ENCODE results near the gene PBRM1.

Gene PBRM1

DNA sequence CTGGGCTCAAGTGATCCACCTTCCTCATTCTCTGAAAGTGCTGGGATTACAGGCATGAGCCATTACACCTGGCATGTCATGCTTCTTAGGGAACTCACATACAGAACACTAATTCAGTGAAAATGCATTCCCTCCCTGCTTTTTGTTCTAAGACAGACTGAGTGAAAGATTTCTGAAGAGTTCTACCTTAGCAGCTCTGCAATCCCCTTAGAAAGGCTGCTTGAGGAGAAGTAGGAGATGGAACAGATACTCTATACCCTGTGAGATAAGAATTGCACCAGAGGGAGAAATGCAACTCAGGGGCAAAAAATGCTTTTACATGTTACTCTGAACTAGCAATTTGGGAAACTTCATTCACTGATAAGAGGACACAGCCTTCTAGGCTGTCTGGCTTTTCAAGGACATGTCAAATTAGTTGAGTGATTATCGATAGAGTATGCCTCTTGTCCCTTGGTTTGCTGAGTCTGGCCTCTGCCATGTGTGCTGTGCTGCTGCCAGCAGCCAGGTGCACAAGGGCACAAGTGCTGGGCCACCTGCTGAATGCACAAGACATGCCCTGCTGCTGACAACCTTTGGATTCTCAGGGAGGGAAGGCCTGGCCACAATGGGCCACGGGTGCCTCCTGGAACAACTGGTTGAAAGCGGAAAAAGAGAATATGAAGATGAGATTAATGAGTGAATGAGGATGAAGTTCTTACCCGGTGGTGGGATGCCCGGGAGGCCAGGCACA lies 131.5 kb downstream of the PBRM1 start:
- Mint-ChIP-seq H3K4me3 (no peak overlapping the region), H3K4me1 (ENCODE audit: low read depth) (no peaks in the 10 kb centered on the region), H3K9me3 (no peaks in the 10 kb centered on the region), H3K27me3 (ENCODE audit: low read depth) (no peaks in the 10 kb centered on the region), H3K27ac (no peak overlapping the region), H3K36me3 (ENCODE audit: low read depth) (peaks cover 26% of the 10 kb centered on the region)

DNA sequence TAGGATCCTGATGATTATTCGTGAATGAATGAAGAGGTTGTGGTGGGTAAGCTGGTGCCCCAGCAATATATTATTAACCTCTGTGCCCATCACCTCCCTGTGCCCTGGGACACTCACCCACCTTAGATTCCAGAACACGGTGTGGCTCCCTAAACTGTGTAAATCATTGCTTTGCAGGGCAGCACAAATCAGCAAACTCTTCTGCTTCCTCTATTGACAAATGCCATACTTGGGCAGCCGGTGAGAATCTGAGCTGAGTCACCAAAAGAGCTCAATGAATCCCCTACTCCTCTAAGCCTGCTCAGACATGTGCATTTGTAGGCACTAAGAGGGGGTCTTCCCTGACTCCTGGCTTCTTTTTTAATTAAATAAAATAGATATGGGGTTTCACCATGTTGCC lies 133.6 kb downstream of the PBRM1 start:
- Mint-ChIP-seq H3K9me3 (no peaks in the 10 kb centered on the region), H3K27ac (peak overlapping the region; percentile 62), H3K36me3 (ENCODE audit: low read depth) (peaks cover 24% of the 10 kb centered on the region), H3K4me1 (ENCODE audit: low read depth) (peaks cover 2% of the 10 kb centered on the region), H3K4me3 (no peak overlapping the region), H3K27me3 (ENCODE audit: low read depth) (no peaks in the 10 kb centered on the region)

DNA sequence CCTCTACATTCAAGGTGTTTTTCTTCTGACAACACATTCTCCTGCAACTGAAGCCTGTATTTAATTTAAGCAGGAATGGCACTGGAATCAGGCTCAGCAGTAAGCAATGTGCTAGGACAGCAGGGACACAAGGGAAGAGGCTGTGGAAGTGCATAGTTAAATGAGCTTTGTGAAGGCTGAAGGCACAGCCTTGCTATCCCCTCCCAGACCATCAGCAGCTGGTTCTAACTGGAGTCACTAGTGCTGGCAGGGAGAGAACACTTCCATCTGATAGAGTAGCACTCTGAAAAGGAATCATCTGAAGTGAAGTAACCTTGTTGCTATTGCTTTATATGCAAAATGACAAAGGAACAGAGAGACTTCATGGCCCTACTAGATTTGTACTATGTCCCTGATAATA lies 134.6 kb downstream of the PBRM1 start:
- H3K4me3 Mint-ChIP-seq: no peak overlapping the region
- H3K27ac Mint-ChIP-seq: no peak overlapping the region
- H3K9me3 Mint-ChIP-seq: no peaks in the 10 kb centered on the region
- H3K4me1 Mint-ChIP-seq (ENCODE audit: low read depth): peaks cover 2% of the 10 kb centered on the region
- peaks cover 23% of the 10 kb centered on the region for H3K36me3 Mint-ChIP-seq (ENCODE audit: low read depth)
- no peaks in the 10 kb centered on the region for H3K27me3 Mint-ChIP-seq (ENCODE audit: low read depth)

DNA sequence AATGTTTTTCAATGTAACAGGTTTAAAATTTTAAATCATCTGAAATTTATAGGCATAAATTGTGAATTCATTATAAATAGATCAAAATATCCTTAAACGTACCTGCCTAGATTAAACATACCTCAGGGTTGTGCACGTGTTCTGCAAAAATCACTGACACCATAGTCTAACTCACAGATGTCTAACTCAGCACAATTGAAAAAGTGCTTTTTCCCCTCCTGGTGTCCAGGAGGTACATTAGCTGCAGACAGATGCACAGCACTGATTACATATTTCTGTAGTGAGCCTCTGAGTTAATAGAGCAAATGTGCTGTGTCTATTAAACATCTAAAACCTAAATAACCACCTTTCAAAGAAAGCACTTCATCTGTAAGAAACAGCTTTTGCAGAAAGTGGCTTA lies 138.6 kb downstream of the PBRM1 start:
- Mint-ChIP-seq H3K36me3 (ENCODE audit: low read depth) (peaks cover 20% of the 10 kb centered on the region), H3K27ac (no peak overlapping the region), H3K9me3 (no peaks in the 10 kb centered on the region), H3K4me1 (ENCODE audit: low read depth) (peaks cover 2% of the 10 kb centered on the region), H3K27me3 (ENCODE audit: low read depth) (no peaks in the 10 kb centered on the region), H3K4me3 (no peak overlapping the region)

DNA sequence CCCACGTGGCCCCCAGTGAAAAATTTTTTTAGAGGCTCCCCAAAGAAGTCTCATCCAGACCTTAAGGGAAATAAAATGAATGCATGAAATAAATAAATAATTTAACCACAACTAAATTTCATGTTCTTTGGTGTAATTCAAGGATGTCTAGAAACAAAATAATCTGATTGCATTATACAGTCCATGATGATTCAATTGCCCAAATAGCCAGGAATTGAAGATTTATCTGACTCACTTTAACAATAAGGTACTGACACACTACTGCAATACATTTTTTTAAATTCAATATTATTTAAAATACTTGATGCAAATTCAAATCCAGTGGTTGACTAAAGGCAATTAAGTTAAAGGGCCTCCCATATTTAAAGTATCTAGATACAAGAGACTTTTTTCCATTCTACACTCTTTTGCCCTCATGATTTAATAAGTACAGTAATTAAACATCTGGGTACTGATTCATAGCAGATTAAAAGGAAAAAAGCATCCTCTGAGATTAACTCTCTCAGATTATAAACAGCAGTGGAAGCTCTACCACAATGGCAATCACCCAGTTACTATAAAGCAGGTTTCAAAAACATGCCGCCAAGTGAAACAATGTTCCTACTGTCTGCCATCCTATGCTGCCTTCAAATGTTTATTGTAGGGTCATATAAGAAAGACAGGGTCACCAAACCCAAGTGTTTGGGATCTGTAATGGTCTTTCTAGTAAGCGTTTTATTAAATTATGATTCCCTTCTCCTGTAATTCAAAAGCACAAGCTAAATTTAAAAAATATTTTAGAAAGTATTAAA lies 139.4 kb downstream of the PBRM1 start:
- no peak overlapping the region for H3K4me3 Mint-ChIP-seq
- peaks cover 2% of the 10 kb centered on the region for H3K4me1 Mint-ChIP-seq (ENCODE audit: low read depth)
- no peaks in the 10 kb centered on the region for H3K27me3 Mint-ChIP-seq (ENCODE audit: low read depth)
- H3K9me3 Mint-ChIP-seq: no peaks in the 10 kb centered on the region
- H3K36me3 Mint-ChIP-seq (ENCODE audit: low read depth): peaks cover 21% of the 10 kb centered on the region
- H3K27ac Mint-ChIP-seq: no peak overlapping the region

DNA sequence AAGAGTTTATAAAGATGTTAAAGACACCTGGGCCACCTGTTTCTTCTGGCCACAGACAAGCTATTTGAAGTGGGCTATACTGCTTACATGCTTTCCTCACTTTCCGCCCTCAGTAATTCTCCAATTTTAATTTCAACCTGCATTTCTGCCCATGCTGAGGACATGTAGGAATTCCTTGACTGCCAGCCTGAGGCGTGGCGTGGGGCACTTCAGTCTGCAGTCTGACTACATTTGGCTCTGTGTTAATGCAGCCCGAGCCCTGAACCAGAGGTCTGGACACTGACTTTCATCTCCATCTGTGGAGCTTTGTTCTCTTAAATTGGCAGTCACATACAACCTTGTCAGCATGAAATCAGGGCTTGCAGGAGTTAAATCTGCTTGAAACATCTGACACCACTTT lies 140.8 kb downstream of the PBRM1 start:
- H3K4me1 Mint-ChIP-seq (ENCODE audit: low read depth): peaks cover 2% of the 10 kb centered on the region
- no peak overlapping the region for H3K27ac Mint-ChIP-seq
- H3K4me3 Mint-ChIP-seq: no peak overlapping the region
- no peaks in the 10 kb centered on the region for H3K27me3 Mint-ChIP-seq (ENCODE audit: low read depth)
- peaks cover 19% of the 10 kb centered on the region for H3K36me3 Mint-ChIP-seq (ENCODE audit: low read depth)
- H3K9me3 Mint-ChIP-seq: no peaks in the 10 kb centered on the region

DNA sequence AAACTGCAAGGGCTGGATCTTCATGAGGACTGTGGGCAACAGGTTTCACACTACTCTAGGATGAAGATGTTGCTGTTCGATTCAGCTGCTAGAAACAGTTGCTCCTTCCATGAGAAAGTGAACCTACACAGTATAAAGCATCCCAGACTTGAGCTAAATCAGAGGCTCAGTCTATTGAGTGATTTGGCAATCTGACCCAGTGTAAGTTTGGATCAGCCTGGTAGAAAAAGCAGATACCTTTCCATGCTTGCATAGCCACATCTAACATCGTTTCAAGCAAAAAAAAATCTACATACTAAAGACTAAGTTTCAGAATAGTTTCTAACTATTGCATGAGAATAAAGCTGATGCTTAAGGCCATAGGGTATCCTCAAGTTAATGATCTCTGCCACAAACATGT lies 144.7 kb downstream of the PBRM1 start:
- Mint-ChIP-seq H3K4me1 (ENCODE audit: low read depth) (peaks cover 23% of the 10 kb centered on the region), H3K4me3 (no peak overlapping the region), H3K9me3 (no peaks in the 10 kb centered on the region), H3K27me3 (ENCODE audit: low read depth) (no peaks in the 10 kb centered on the region), H3K36me3 (ENCODE audit: low read depth) (peaks cover 25% of the 10 kb centered on the region), H3K27ac (peak overlapping the region; percentile 22)

DNA sequence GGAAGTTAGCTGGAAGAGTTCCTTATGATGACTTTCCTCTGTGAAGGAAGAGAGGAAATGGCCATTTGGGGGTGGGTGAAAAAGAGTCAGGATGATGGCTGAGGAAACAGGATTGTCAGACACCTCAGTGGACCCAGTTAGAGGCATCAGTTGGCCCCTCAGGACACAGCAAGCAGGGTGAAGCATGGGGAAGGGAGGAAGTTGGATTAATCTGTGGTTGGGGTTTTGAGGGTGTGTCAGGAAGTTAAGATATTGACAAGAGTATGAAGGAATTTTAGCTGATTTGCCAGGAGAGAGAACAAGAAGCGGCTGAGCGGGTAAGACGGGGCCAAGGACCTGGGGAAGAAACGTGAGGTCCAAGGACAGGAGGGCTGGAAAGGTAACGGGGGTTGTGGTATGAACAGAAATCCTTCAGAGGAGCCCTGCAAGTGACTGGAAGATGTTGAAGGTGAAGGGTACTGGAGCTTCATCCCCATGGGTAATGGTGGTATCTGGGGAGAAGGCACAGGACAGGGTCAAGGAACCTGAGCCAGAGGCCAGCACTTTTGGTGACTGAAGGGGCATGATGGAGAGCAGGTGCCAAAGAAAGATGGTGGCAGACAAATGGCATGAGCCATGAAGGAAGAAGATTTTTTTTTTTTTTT lies 146.6 kb downstream of the PBRM1 start:
- H3K4me3 Mint-ChIP-seq: peak overlapping the region; percentile 53
- peak overlapping the region; percentile 51 for H3K27ac Mint-ChIP-seq
- peaks cover 31% of the 10 kb centered on the region for H3K4me1 Mint-ChIP-seq (ENCODE audit: low read depth)
- H3K36me3 Mint-ChIP-seq (ENCODE audit: low read depth): peaks cover 20% of the 10 kb centered on the region
- H3K9me3 Mint-ChIP-seq: no peaks in the 10 kb centered on the region
- H3K27me3 Mint-ChIP-seq (ENCODE audit: low read depth): no peaks in the 10 kb centered on the region

DNA sequence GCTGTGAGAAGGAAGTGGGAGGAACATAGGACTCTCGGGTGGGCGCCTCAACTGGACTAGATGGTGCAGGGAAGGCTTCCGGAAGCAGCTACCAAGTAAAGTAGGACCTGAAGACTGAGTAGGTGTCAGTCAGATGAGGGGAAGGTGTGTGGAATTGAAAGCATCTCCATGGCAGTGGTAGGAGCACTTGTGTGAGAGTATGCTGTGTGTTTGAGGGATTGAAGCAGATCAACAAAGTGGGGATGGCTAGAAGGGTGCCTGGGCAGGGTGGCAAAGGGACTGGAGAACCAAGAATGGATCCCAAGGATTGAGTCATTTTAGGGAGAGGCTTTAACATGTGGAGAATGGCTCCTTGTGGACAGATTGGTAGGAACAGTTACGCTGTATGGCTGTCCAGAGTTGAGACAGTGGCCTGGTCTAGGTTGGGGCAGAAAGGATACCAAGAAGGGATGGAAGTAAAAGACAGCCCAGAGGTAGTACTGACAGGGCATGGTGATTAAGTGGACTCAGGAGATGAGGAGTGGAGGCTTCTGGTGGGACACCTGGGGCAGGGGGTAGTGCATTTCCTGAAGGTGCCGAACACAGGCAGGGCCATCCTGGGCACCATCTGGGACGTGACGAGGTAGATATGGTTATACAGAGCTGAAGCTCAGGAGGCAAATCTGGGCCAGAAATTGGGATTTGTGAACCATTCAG lies 147.8 kb downstream of the PBRM1 start:
- Mint-ChIP-seq H3K27ac (peak overlapping the region; percentile 99), H3K36me3 (ENCODE audit: low read depth) (peaks cover 20% of the 10 kb centered on the region), H3K9me3 (no peaks in the 10 kb centered on the region), H3K4me3 (peak overlapping the region; percentile 99), H3K4me1 (ENCODE audit: low read depth) (peaks cover 31% of the 10 kb centered on the region), H3K27me3 (ENCODE audit: low read depth) (no peaks in the 10 kb centered on the region)

DNA sequence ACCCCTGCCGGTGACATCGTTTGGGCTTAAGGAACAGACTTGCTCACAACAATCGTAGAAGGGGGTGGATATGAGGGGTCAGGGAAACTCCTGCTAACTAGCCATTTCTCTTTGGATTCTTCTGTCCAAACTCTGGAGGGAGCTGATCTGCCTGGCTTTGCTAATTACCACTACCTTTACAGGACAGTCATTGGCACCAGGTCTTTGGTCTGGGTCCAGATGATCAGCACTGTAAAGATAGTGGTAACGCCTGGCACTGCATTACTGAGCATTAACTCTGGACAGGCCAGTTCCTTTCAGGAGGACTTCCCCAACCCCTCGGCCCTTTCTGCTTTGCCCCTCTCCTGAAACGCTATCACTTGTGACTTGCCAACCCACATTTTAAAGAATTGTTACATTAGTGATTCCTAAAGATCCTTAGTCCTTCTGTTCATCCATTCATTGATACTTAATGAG lies 148.5 kb downstream of the PBRM1 start:
- Mint-ChIP-seq H3K27me3 (ENCODE audit: low read depth) (no peaks in the 10 kb centered on the region), H3K4me1 (ENCODE audit: low read depth) (peaks cover 36% of the 10 kb centered on the region), H3K36me3 (ENCODE audit: low read depth) (peaks cover 20% of the 10 kb centered on the region), H3K4me3 (peak overlapping the region; percentile 99), H3K9me3 (no peaks in the 10 kb centered on the region), H3K27ac (peak overlapping the region; percentile 99)

DNA sequence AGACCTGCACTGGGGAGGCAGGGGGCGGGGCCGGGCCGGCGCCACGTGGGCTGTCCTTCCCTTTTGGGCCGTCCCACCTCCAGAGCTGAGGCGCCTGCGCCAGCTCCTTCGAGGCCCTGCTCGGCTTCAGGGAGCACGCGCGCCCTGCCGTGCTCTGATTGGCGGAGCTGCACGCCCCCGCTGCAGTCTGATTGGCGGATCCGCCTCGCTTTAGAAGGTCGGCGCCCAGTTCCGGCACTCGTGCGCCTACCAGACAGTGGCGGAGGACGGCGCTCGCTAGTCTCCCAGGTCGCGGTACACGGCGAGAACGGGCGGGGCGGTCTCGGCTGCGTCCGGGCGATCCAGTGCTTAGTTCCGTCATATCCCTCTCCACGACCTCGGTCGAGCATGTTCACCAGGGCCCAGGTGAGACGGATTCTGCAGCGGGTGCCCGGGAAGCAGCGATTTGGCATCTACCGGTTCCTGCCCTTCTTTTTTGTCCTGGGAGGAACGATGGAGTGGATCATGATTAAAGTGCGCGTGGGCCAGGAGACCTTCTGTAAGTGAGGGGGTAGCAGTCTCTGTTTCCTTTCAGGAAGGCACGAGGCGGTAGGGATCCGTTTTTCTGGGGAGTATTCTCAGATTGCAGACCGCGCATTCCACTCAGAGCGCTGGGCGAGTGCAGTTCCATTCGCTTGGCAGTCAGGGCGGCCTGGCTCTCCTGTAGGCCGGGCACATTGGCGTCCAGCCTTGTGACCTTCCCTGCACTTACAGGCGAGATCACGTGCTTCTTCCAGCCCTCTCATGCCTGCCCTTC lies 149.1 kb downstream of the PBRM1 start, which contains the start of gene UQCC5:
TSS of gene UQCC5 (plus strand) at position 237 of the 796 bp plus-strand sequence. CDS start at position 388, 151 bp downstream.
- Mint-ChIP-seq H3K27me3 (ENCODE audit: low read depth) (no peaks in the 10 kb centered on the region), H3K4me3 (peak within 1 kb of the TSS; percentile 99), H3K36me3 (ENCODE audit: low read depth) (peaks cover 17% of the 10 kb centered on the region), H3K27ac (peak within 1 kb of the TSS; percentile 99), H3K9me3 (no peaks in the 10 kb centered on the region), H3K4me1 (ENCODE audit: low read depth) (peaks cover 39% of the 10 kb centered on the region)

DNA sequence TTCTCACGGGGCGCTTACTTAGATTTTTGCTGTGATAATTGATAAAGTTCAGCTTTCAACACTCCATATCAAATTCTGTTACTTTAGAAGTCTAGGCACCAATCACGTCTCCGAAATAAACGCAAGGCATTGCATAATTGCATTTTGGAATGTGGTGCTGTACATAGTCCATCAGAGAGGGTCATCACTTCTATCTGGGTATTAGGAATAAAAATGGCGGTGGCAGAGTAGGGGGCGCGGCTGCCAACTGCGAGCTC lies 149.7 kb downstream of the PBRM1 start:
- H3K27ac Mint-ChIP-seq: peak overlapping the region; percentile 16
- H3K27me3 Mint-ChIP-seq (ENCODE audit: low read depth): no peaks in the 10 kb centered on the region
- H3K36me3 Mint-ChIP-seq (ENCODE audit: low read depth): peaks cover 17% of the 10 kb centered on the region
- H3K9me3 Mint-ChIP-seq: no peaks in the 10 kb centered on the region
- H3K4me1 Mint-ChIP-seq (ENCODE audit: low read depth): peaks cover 39% of the 10 kb centered on the region
- peak overlapping the region; percentile 99 for H3K4me3 Mint-ChIP-seq

DNA sequence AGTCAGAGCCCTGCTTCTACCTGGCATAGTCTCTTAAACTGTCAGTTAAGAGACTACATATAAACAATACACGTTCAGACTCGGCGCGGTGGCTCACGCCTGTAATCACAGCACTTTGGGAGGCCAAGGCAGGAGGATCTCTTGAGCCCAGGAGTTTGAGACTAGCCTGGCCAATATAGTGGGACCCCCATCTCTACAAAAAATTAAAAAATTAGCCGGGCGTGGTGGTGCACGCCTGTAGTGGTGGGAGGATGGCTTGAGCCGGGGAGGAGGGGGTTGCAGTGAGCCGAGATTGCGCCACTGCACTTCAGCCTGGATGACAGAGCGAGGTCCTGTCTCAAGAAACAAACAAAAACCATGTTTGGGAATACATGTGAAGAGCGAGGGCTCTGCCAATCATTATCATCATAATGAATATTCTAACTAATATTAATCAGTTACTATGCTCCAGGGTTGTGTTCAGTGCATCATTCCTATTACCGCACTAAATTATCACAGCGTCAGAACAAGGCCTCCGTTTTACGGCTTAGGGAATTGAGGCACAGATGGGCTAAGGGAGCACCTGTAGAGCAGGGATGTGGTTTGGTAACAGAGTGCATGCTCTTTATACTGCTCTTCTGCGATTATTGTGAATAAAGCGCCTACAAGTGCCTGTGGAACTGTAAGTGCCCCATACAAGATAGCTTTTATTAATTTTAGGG lies 150.2 kb downstream of the PBRM1 start:
- Mint-ChIP-seq H3K4me1 (ENCODE audit: low read depth) (peaks cover 39% of the 10 kb centered on the region), H3K4me3 (peak overlapping the region; percentile 73), H3K27me3 (ENCODE audit: low read depth) (no peaks in the 10 kb centered on the region), H3K36me3 (ENCODE audit: low read depth) (peaks cover 17% of the 10 kb centered on the region), H3K27ac (peak overlapping the region; percentile 26), H3K9me3 (no peaks in the 10 kb centered on the region)
